Retinal pigment epithelial cell (primary cell): Measurements from ENCODE around the gene CACNA2D3.

Experiments used
- DNase-seq: peaks from one replicate; pipeline ENCODE4 v3.0.0-alpha.2; 2010; ENCODE audit warnings: low read depth
- H3K4me3 ChIP-seq: 2 replicates; pipeline ENCODE4 v1.5.1; 2011; ENCODE audit warnings: mild to moderate bottlenecking, low read length, control low read depth, moderate library complexity
- CTCF ChIP-seq: conservative IDR thresholded peaks from 2 replicates; pipeline ENCODE4 v1.5.1; 2011; ENCODE audit warnings: low read depth, low read length, control low read depth, inconsistent platforms

Gene CACNA2D3

GRCh38 chr3:54819946-54820345 lies 697.6 kb downstream of the CACNA2D3 start:
- TF ChIP-seq CTCF: no peak
- DNase-seq: no peak
- no peak overlapping the region for H3K4me3 ChIP-seq

GRCh38 chr3:54822206-54822605 lies 699.9 kb downstream of the CACNA2D3 start:
- no peak for TF ChIP-seq CTCF
- no peak overlapping the region for H3K4me3 ChIP-seq
- DNase-seq: no peak

GRCh38 chr3:54826251-54826691 lies 703.9 kb downstream of the CACNA2D3 start:
- DNase-seq: no peak
- no peak for TF ChIP-seq CTCF
- no peak overlapping the region for H3K4me3 ChIP-seq

GRCh38 chr3:54827056-54827687 lies 704.8 kb downstream of the CACNA2D3 start:
- no peak for TF ChIP-seq CTCF
- DNase-seq: no peak
- no peak overlapping the region for H3K4me3 ChIP-seq

GRCh38 chr3:54827776-54828175 lies 705.4 kb downstream of the CACNA2D3 start:
- H3K4me3 ChIP-seq: no peak overlapping the region
- DNase-seq: no peak
- TF ChIP-seq CTCF: no peak

GRCh38 chr3:54830658-54831057 lies 708.3 kb downstream of the CACNA2D3 start:
- peak; percentile 77 for TF ChIP-seq CTCF
- DNase-seq: no peak

GRCh38 chr3:54831112-54831511 lies 708.8 kb downstream of the CACNA2D3 start:
- no peak for TF ChIP-seq CTCF
- DNase-seq: no peak

More at GRCh38 chr3:54830658-54831057, 708.3 kb downstream of the CACNA2D3 start:
- no peak overlapping the region for H3K4me3 ChIP-seq

More at GRCh38 chr3:54831112-54831511, 708.8 kb downstream of the CACNA2D3 start:
- no peak overlapping the region for H3K4me3 ChIP-seq
